SIG-M5 (cell line): ENCODE measurements around the gene SUMO1.
"Not testable (repeated sequence)": the region's sequence is repeated elsewhere in the genome, so short reads cannot be mapped to it uniquely, and the experiment has no call there.

Experiments
- DNase-seq: peaks from one replicate; lab custom pipeline; 2025; lab: John Stamatoyannopoulos, UW

The SUMO1 gene

GRCh38 chr2:202238234-202239197 is at the start of gene SUMO1:
SUMO1 (minus strand) TSS chr2:202238597; CDS start chr2:202238451, 146 bp downstream.
- DNase-seq = peak; percentile 31

- DNase-seq = no peak
These were observed 48.2 kb upstream of the SUMO1 start for GRCh38 chr2:202286595-202286994.

- DNase-seq = no peak
These were observed 40.5 kb upstream of the SUMO1 start for GRCh38 chr2:202278944-202279343.

GRCh38 chr2:202278036-202278760 is 39.8 kb upstream of the SUMO1 start:
- no peak for DNase-seq

- DNase-seq = not testable (repeated sequence)
These were observed 37.8 kb upstream of the SUMO1 start for GRCh38 chr2:202276078-202276720.

GRCh38 chr2:202270487-202270886 is 32.1 kb upstream of the SUMO1 start:
- no peak for DNase-seq

GRCh38 chr2:202269585-202269984 is 31.2 kb upstream of the SUMO1 start:
- DNase-seq = peak; percentile 21

GRCh38 chr2:202267495-202267894 is 29.1 kb upstream of the SUMO1 start:
- no peak for DNase-seq

GRCh38 chr2:202265467-202266277 is 27.3 kb upstream of the SUMO1 start, which contains the start of gene NOP58:
NOP58 (plus strand) TSS chr2:202265763; CDS start chr2:202265942, 179 bp downstream.
- peak; percentile 86 for DNase-seq

GRCh38 chr2:202261531-202261930 is 23.1 kb upstream of the SUMO1 start:
- no peak for DNase-seq

- DNase-seq = no peak
These were observed 13.1 kb upstream of the SUMO1 start for GRCh38 chr2:202251494-202251893.

GRCh38 chr2:202249521-202250253 is 11.3 kb upstream of the SUMO1 start:
- no peak for DNase-seq

- DNase-seq = not testable (repeated sequence)
These were observed 9.3 kb upstream of the SUMO1 start for GRCh38 chr2:202247710-202248109.

- DNase-seq = no peak
These were observed 587 bp downstream of the SUMO1 start for GRCh38 chr2:202237787-202238233.

- DNase-seq = no peak
These were observed 16.5 kb downstream of the SUMO1 start for GRCh38 chr2:202221873-202222272.

- no peak for DNase-seq
These were observed 23.2 kb downstream of the SUMO1 start for GRCh38 chr2:202215179-202215578.

GRCh38 chr2:202208526-202208925 is 29.9 kb downstream of the SUMO1 start:
- DNase-seq = no peak

GRCh38 chr2:202204855-202205254 is 33.5 kb downstream of the SUMO1 start:
- no peak for DNase-seq

GRCh38 chr2:202203348-202203747 is 35.0 kb downstream of the SUMO1 start:
- DNase-seq = no peak
